HG02571 (cell line): Measurements from ENCODE around the gene GLB1L2.

Source experiments
- ATAC-seq: cut with Tn5 transposase; IDR thresholded peaks from one replicate; pipeline ENCODE4 v1.9.1; 2021; ENCODE audit warnings: mild to moderate bottlenecking, moderate library complexity; ENCODE audit not compliant: unreplicated experiment

Gene GLB1L2

DNA sequence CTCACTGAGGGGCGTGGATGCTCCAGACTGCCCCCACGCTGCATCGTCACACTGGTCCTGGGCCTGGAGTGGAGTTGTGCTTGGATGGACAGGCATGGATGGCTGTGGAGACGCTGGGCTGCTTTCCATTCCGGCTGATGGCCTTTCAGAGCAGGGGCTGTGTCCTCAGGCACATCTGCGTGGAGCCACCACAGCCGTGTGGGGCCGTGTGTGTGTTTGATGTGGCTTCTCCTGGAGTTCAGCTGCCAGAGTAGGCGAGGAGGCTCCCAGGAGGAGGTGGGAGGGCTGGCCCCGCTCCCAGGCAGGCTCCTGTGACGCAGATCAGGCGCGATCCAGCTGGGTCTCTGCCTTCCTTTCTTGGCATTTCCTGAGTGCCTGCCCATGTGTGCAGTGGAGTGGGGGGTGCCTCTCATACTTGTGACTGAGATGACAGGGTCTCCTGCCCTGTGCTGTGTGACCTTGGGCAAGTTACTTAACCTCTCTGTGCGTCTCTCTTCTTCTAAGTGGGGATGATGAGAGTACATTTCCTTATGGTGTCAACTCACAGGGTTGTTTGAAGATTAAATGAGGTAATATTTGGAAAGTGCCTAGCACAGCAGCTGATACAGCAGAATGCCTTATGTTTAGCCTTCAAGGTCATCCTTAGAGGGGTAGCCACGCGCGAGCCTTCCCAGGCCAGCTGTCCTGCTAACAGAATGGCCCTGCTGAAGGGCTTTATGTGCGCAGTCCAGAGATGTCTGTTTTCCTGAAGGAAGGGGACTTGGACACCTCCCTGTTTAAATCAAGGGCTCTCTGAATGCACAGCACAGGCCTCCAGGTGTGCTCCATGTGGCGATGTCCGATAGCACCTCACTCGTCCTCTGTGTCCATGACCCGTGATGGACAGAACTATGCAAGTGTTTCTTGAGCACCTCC lies 33.5 kb downstream of the GLB1L2 start:
- no peak for ATAC-seq

DNA sequence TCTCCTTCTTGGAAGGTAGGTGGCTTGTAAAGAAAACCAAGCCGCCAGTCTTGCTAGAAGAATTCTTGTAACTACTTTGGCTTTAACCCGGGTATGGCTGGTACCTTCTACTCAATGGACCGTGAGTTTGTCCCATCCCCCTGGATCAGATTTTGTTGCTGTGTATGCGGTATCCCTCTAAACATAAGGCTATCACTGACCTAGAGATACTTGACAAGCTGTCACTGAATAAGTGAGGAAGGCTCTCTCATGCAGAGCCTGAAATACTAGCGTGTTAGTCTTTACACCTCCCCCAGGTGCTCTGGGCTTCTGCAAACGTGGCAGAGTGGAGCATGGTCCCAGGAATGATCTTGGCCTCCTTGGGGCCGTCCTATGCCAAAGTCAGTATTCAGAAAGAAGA lies 34.5 kb downstream of the GLB1L2 start:
- ATAC-seq: no peak

GRCh38 chr11:134367781-134368180 lies 36.0 kb downstream of the GLB1L2 start:
- no peak for ATAC-seq

DNA sequence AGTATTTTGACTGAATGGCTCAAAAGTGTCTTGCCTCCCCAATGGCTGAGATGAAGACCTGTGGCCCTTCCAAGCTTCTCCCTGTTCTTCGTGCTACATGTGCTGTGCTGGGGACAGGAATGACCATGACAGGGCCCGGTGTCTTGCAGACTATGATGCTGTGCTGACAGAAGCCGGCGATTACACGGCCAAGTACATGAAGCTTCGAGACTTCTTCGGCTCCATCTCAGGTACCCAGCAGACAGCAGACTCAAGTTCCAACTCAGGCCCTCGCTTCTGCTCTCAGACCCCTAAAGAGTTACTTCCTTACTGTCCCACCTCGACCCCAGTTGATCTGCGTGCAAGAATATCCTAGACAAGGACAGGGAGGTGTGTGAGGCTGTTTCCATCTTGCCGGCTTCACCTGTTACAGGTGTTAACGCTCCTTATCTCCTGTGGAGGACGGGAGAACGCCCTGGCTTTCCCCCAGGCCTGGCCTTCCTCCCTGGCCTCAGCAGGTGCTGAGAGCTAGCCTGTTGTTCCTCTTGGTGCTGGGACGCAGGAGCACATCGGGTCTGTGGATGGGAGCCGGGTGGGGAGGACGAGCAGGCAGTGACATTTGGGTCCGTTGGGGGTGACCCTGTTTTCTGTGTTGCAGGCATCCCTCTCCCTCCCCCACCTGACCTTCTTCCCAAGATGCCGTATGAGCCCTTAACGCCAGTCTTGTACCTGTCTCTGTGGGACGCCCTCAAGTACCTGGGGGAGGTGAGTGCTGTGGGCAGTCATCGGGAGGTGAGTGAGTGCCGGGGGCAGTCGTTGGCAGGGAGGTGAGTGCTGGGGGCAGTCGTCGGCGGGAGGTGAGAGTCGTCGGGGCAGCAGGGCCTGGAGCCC lies 38.1 kb downstream of the GLB1L2 start:
- ATAC-seq: no peak

GRCh38 chr11:134370526-134371435 lies 39.0 kb downstream of the GLB1L2 start:
- no peak for ATAC-seq

GRCh38 chr11:134371436-134372185 lies 39.8 kb downstream of the GLB1L2 start:
- no peak for ATAC-seq

DNA sequence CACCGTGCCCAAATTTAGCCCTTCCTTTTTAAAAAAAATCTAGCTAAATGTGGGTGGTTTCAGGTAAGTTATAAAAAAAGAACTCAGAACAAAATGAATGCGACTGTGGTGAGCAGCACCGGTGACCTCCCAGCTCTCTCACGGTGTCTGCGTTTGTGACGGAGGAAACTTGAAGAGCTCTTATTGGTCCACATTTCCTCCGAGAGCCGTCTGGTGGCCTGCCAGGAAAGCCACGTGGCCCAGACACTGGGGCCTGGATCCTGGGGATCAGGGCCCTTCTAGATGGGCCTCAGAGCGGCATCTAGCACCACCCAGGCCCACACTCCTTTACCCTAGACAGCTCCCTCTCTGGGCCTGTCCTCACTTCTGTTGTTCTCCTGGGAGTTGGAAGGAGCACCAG lies 40.7 kb downstream of the GLB1L2 start:
- ATAC-seq: no peak

- ATAC-seq: no peak
Observed at GRCh38 chr11:134372961-134373360, 41.2 kb downstream of the GLB1L2 start.

DNA sequence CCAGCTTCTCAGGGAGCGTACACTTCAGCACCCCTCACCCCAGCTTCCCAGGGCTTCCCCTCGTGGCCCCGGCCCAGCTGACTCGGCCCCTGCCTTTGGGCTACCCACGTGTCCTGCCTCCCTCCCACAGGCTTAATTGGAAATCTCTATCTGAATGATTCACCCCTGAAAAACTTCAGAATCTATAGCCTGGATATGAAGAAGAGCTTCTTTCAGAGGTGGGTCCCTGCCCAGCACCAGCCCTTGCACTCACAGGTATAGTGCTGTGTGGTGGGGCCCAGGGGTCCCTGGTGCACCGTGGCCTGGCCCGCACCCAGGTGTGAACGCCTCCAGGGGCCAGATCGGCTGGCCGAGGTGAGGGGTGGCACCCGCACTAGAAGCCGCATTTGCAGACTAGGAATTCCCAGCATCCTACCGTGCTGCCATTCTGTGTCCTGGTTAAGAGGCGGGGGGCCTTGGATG lies 41.8 kb downstream of the GLB1L2 start:
- ATAC-seq: no peak

- ATAC-seq: no peak
Observed at GRCh38 chr11:134374171-134374570, 42.4 kb downstream of the GLB1L2 start.

- no peak for ATAC-seq
Observed at GRCh38 chr11:134374891-134375550, 43.2 kb downstream of the GLB1L2 start.

DNA sequence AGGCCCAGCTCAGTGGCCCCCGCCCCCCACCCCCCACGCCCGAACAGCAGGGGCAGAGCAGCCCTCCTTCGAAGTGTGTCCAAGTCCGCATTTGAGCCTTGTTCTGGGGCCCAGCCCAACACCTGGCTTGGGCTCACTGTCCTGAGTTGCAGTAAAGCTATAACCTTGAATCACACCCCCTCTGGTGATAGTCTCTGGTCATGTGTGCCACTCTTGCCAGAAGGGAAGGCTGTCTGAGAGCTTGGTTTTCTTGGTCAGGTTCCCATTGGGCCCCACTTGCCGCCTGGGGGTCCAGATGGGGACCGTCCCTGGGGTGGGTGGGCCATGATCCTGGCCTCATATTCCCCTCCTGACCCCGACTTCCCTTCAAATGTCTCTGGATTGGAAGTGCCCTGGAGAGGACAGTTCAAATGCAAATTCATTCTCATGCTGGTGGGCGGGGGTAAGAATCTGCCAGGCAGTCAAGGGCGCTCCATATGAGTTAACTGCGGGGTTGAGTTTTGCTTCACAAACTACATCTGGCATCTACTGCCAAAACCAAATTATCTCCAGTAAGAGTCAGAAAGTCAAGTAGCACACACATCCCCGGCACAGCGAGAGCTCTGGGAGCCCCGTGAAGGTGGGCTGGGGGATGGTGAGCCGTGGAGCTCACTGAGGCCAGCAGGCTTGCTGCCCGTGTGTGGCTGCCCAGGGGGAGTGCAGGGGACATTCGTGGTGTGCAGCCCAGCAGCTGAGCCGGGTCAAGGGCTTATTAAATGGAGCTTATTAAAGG lies 44.5 kb downstream of the GLB1L2 start:
- ATAC-seq: no peak

DNA sequence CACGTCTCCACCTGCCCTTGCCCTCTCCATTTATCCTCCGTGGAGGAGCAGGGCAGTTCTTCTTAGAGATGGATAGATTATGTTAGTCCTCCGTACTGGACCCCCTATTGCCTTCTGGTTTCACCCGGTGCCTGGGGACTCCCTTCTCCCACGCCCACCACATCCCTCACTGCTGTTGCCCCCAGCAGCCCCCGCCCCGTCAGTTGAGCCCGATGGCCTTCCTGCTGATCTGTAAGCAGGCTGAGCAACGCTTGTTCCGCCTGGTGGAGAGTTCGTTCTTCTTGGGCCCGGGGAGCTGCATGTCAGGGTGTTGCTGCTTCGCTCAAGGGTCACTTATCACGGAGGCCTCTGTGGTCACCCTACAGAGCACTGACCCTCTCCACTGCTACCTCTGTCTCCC lies 46.1 kb downstream of the GLB1L2 start:
- no peak for ATAC-seq

GRCh38 chr11:134379241-134379640 lies 47.5 kb downstream of the GLB1L2 start:
- ATAC-seq: no peak

DNA sequence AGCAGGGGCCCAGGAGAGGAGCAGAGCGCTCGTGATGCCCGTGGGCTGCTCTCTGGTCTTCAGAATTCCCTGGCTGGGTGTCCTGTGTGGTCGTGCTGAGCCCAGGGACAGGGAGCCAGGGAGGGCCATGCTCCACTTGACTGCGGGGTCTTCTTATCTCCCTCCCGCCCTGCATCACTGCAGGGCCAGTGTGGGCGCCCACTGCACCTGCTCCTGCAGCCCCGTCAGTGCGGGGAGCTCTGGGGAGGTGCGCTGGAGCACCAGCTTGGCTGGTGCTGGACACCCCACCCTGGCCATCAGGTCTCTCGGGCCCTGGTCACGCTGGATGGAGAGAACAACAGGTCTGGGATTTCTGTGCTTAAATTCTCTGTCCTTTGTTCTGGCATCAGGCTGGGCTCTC lies 48.4 kb downstream of the GLB1L2 start:
- ATAC-seq: no peak

DNA sequence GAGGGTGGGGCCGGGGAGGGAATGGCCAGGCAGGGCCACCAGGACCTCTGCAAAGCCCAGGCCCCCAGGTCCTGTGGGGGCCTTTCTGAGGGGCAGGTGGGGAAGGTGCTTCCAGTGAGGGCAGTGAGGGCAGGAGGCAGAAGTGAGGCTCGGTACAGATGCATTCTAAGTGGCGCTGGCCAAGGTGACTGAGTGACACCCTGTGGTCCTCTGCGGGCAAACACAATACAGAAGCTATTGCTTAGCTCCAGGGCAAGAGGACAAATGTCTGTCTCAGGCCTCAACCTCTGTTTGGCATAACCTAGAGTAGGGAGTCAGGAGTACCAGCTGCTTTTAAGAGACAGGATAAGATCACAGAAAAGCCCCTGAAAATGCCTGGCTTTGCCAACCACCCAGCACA lies 49.0 kb downstream of the GLB1L2 start:
- no peak for ATAC-seq

GRCh38 chr11:134382257-134382656 lies 50.5 kb downstream of the GLB1L2 start:
- ATAC-seq: no peak

DNA sequence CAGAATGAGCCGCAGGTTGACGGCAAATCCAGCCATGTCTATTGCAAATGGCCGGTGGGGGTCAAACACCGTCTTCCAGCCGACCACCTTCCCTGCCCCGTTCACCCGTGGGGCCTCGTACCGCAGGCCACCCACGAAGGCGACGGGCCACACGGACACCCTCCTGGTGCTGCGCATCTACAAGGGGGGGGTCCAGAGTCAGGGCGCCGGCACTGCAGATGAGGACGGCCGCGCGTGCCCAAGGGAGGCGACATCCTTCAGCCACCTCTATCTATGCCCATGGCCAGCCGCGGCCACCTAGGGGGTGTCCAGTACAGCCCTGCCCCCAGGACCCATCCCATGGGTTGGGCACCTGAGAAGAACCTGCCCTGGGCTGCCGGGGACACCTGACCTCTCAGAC lies 51.0 kb downstream of the GLB1L2 start:
- no peak for ATAC-seq
